ENCODE measurements around the gene CABP1.
"Not testable (repeated sequence)": the region's sequence is repeated elsewhere in the genome, so short reads cannot be mapped to it uniquely, and the experiment has no call there.

The CABP1 gene

GRCh38 chr12:120668091-120668867, 27.9 kb downstream of the CABP1 start:
- no peak for DNase-seq (ENCODE audit: low read depth, low spot score)

GRCh38 chr12:120668868-120669840, 28.7 kb downstream of the CABP1 start:
- no peak for DNase-seq (ENCODE audit: low read depth, low spot score)

- not testable (repeated sequence) for DNase-seq (ENCODE audit: low read depth, low spot score)
Observed at GRCh38 chr12:120670237-120670636, 29.8 kb downstream of the CABP1 start.

GRCh38 chr12:120670667-120671066, 30.2 kb downstream of the CABP1 start:
- no peak for DNase-seq (ENCODE audit: low read depth, low spot score)

- DNase-seq (ENCODE audit: low read depth, low spot score), result no peak
Observed at GRCh38 chr12:120674097-120674636, 33.7 kb downstream of the CABP1 start.

GRCh38 chr12:120677765-120678473, 37.5 kb downstream of the CABP1 start:
- DNase-seq (ENCODE audit: low read depth, low spot score), result no peak

GRCh38 chr12:120678572-120678971, 38.1 kb downstream of the CABP1 start:
- DNase-seq (ENCODE audit: low read depth, low spot score), result no peak

GRCh38 chr12:120680165-120680738, 39.8 kb downstream of the CABP1 start:
- DNase-seq (ENCODE audit: low read depth, low spot score), result no peak

GRCh38 chr12:120684523-120684932, 44.1 kb downstream of the CABP1 start:
- no peak for DNase-seq (ENCODE audit: low read depth, low spot score)

GRCh38 chr12:120685522-120685921, 45.1 kb downstream of the CABP1 start:
- no peak for DNase-seq (ENCODE audit: low read depth, low spot score)

GRCh38 chr12:120686151-120686689, 45.8 kb downstream of the CABP1 start:
- DNase-seq (ENCODE audit: low read depth, low spot score), result peak; percentile 85

GRCh38 chr12:120686690-120687577, 46.5 kb downstream of the CABP1 start, which contains the start of gene MLEC:
TSS of gene MLEC (plus strand) at chr12:120687149. CDS start at chr12:120687297, 148 bp downstream.
- DNase-seq (ENCODE audit: low read depth, low spot score), result peak; percentile 94

GRCh38 chr12:120687578-120688289, 47.3 kb downstream of the CABP1 start:
- no peak for DNase-seq (ENCODE audit: low read depth, low spot score)

GRCh38 chr12:120688527-120689071, 48.2 kb downstream of the CABP1 start:
- no peak for DNase-seq (ENCODE audit: low read depth, low spot score)

- DNase-seq (ENCODE audit: low read depth, low spot score), result no peak
Observed at GRCh38 chr12:120689397-120690082, 49.1 kb downstream of the CABP1 start.

- DNase-seq (ENCODE audit: low read depth, low spot score), result no peak
Observed at GRCh38 chr12:120690083-120690450, 49.6 kb downstream of the CABP1 start.

GRCh38 chr12:120690978-120691377, 50.6 kb downstream of the CABP1 start:
- DNase-seq (ENCODE audit: low read depth, low spot score), result no peak

GRCh38 chr12:120692524-120693033, 52.2 kb downstream of the CABP1 start:
- no peak for DNase-seq (ENCODE audit: low read depth, low spot score)

Measured in smooth muscle cell of the brain vasculature (primary cell).